Activated B cell treated with CpG ODN at 0.5 μM for 24 hours (primary cell): ENCODE results near the gene BBOX1. TPM values are rescaled to one million over a fixed set of nuclear protein-coding genes. Genes with fewer than 3 reads are reported as not detected.

Source experiments
- ATAC-seq: fragments of 200-7000 bp; cut with Tn5 transposase; one replicate; pipeline ENCODE4 v1.10.0; 2021; ENCODE audit warnings: low read depth, mild to moderate bottlenecking, moderate library complexity
- CTCF ChIA-PET: fragments of 350-600 bp; sonication (Branson Sonifier 250); formaldehyde crosslinking; loops from one replicate; lab custom pipeline; 2021; ENCODE audit warnings: antibody characterized with exemption; lab: Charles Lee
- POLR2A ChIA-PET: fragments of 350-600 bp; sonication (Branson Sonifier 250); formaldehyde crosslinking; loops from one replicate; lab custom pipeline; 2021; ENCODE audit warnings: antibody characterized with exemption; lab: Charles Lee
- DNase-seq: peaks from one replicate; pipeline ENCODE4 v3.0.0; 2022
- H3K27ac Mint-ChIP-seq: one replicate; pipeline ENCODE4 v1.8.0; 2020; ENCODE audit warnings: mixed read lengths
- H3K27me3 Mint-ChIP-seq: one replicate; pipeline ENCODE4 v1.8.0; 2021; ENCODE audit warnings: mixed read lengths
- H3K36me3 Mint-ChIP-seq: one replicate; pipeline ENCODE4 v1.8.0; 2021; ENCODE audit warnings: low read depth, mixed read lengths
- H3K4me1 Mint-ChIP-seq: one replicate; pipeline ENCODE4 v1.8.0; 2021; ENCODE audit warnings: mixed read lengths
- H3K4me3 Mint-ChIP-seq: one replicate; pipeline ENCODE4 v1.8.0; 2020; ENCODE audit warnings: mild to moderate bottlenecking, mixed read lengths
- H3K9me3 Mint-ChIP-seq: one replicate; pipeline ENCODE4 v1.8.0; 2020; ENCODE audit warnings: mixed read lengths
- intact Hi-C: fragments of 100-400 bp; cut with micrococcal nuclease; formaldehyde crosslinking; loops from one replicate; pipeline ENCODE4 v1.15.1; 2024
- total RNA-seq: library from RNA; stranded (reverse); gene quantifications from 2 replicates; pipeline ENCODE4 v1.2.3, GENCODE V29; 2022
- TF ChIP-seq, protein P1 (sequence below): fragments of 200-600 bp; IDR thresholded peaks from one replicate; pipeline ENCODE4 v1.8.0; 2022; ENCODE audit warnings: antibody characterized with exemption, mild to moderate bottlenecking

The BBOX1 gene
- total RNA-seq, 1 donor from 2014 or later, result not detected

DNA sequence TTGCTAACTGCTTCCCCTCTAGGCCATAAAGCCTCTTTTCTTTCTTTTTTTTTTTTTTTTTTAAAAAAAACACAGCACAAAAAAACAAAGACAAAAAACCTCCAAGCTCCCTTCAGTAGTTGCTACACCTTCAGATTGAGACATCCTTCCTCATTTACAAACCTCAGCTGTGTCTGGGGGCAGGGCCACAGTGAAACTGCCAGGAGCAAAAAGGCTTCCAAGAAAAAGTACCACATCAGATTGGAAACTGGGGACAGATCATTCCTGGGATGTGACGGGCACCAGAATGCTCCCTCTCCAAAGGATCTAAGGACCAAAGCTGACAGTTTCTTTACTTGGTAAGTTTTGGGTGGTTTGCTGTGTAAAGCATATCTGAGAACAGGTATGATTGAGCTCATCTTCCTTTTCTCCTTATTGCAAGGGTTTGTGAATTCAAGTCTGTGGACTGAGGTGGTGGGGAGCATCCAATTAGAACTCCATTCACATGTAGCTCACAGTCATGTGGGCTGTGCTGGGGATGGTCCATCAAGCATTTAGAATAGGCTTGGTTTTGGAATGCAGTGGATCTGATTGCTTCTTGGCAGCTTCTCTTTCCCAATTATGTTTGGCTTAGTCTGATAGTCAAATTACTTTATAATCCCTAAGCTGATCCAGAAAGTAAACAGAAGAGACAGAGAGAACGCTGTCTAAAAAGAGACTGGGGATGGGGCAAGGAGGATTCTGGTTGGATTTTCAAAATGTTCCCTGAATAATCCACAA, 705 bp downstream of the BBOX1 start:
- Mint-ChIP-seq H3K4me3 (no peak overlapping the region), H3K9me3 (peaks cover 15% of the 10 kb centered on the region), H3K4me1 (no peaks in the 10 kb centered on the region), H3K27ac (no peak overlapping the region), H3K36me3 (no peaks in the 10 kb centered on the region), H3K27me3 (no peaks in the 10 kb centered on the region)
- ATAC-seq, result no peak
- intact Hi-C loops, result no loop called here
- DNase-seq, result no peak
- TF ChIP-seq, protein P1, sequence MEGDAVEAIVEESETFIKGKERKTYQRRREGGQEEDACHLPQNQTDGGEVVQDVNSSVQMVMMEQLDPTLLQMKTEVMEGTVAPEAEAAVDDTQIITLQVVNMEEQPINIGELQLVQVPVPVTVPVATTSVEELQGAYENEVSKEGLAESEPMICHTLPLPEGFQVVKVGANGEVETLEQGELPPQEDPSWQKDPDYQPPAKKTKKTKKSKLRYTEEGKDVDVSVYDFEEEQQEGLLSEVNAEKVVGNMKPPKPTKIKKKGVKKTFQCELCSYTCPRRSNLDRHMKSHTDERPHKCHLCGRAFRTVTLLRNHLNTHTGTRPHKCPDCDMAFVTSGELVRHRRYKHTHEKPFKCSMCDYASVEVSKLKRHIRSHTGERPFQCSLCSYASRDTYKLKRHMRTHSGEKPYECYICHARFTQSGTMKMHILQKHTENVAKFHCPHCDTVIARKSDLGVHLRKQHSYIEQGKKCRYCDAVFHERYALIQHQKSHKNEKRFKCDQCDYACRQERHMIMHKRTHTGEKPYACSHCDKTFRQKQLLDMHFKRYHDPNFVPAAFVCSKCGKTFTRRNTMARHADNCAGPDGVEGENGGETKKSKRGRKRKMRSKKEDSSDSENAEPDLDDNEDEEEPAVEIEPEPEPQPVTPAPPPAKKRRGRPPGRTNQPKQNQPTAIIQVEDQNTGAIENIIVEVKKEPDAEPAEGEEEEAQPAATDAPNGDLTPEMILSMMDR, result no peak
- POLR2A ChIA-PET, result no interaction called here
- CTCF ChIA-PET, result no interaction called here

DNA sequence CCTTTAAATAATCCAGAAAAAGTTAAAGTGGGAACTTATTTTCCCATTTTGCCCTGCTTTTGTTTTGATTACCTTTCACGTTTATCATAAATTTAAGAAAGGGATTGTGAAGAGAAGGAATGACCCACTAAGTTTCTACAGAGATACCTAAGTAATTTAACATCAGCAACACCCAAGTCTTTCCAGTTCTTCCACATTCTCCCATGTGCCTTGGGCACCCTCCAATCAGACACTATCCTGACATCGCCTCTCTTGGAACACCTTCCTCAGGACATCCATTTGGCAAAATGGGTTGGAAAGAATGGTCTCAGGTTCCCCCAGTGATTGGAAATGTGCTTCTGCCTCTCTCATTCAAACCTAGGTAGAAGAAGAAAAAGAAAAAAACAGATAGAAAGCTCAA, 6.3 kb downstream of the BBOX1 start:
- no peaks in the 10 kb centered on the region for H3K27me3 Mint-ChIP-seq
- intact Hi-C loops, result no loop called here
- H3K27ac Mint-ChIP-seq, result no peak overlapping the region
- POLR2A ChIA-PET, result no interaction called here
- no peaks in the 10 kb centered on the region for H3K36me3 Mint-ChIP-seq
- CTCF ChIA-PET, result no interaction called here
- no peak for ATAC-seq
- H3K4me1 Mint-ChIP-seq, result no peaks in the 10 kb centered on the region
- H3K4me3 Mint-ChIP-seq, result no peak overlapping the region
- DNase-seq, result no peak
- peaks cover 13% of the 10 kb centered on the region for H3K9me3 Mint-ChIP-seq
- TF ChIP-seq, protein P1, result no peak

DNA sequence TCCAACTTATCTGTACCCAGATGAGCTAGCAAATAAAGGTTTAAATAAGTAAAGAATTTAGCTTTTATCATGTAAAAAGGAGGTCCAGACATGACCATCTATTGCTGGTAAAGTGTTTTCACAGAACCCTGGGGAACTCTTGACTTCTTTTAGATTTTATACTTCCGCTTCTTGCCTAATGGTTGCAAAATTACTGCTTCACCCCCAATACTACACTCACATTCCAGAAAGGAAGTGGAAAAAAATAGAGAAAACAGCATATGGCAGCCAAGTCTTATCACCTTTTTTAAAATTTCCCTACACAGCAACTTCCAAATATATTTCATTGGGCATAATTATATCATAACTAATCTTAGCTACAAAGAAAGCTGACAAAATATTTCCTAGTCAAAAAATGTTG, 12.1 kb downstream of the BBOX1 start:
- no peak overlapping the region for H3K27ac Mint-ChIP-seq
- DNase-seq, result no peak
- no peaks in the 10 kb centered on the region for H3K36me3 Mint-ChIP-seq
- H3K4me3 Mint-ChIP-seq, result no peak overlapping the region
- TF ChIP-seq, protein P1, result no peak
- H3K4me1 Mint-ChIP-seq, result no peaks in the 10 kb centered on the region
- ChIA-PET CTCF (no interaction called here), POLR2A (no interaction called here)
- H3K27me3 Mint-ChIP-seq, result no peaks in the 10 kb centered on the region
- no peak for ATAC-seq
- intact Hi-C loops, result no loop called here
- peaks cover 6% of the 10 kb centered on the region for H3K9me3 Mint-ChIP-seq

DNA sequence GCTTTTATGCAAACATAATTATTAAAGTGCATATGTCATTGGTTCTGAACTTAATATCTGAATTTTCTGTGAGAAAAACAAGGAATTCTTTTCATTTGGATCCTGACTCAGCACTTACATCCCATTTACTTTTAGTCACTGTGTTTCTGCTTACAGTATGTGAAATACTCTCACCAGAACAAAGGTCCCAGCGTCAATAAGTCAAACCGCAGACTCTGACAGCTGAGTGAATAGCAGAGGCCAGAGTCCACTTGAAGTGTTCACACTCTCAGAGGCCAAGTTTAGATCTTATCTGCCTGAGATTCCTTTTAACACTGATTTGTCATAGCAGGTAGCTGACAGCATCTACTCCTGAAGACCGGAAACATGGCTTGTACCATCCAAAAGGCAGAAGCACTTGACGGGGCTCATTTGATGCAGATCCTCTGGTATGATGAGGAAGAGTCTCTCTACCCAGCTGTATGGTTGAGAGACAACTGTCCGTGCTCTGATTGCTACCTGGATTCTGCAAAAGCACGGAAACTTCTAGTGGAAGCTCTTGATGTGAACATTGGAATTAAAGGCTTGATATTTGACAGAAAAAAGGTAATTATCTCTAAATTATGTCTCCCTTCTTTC, 14.6 kb downstream of the BBOX1 start:
- Mint-ChIP-seq H3K4me3 (no peak overlapping the region), H3K27ac (no peak overlapping the region), H3K4me1 (no peaks in the 10 kb centered on the region), H3K27me3 (no peaks in the 10 kb centered on the region), H3K36me3 (no peaks in the 10 kb centered on the region), H3K9me3 (peaks cover 4% of the 10 kb centered on the region)
- DNase-seq, result no peak
- POLR2A ChIA-PET, result no interaction called here
- CTCF ChIA-PET, result no interaction called here
- no peak for ATAC-seq
- TF ChIP-seq, protein P1, result no peak
- intact Hi-C loops, result no loop called here

DNA sequence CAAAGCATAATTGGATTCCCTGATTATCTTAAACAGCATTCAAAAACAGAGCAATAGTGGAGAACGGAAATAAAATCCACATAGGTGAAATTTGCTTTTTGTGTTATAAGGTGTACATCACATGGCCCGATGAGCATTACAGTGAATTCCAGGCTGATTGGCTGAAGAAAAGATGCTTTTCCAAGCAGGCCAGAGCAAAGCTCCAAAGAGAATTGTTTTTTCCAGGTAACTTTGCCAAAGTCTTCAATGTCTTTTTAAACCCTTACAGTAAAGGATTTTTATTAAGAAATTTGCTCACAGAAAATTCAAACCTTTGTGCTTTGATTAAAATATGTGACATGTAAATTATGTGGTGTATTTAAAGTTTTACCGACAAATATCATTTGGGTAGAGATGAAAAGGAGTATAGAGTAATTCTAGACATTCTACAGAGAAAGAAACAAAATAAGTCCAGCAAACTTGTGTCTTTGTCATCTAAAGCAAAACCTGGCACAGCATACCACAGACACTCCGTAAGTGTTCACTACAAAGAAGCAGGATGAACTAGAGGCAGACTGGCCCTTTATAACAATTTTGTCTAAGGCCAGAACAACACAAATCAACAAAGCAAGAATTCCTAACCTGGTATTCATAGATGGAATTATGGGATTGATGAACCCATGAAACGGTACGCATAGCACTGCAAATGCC, 16.6 kb downstream of the BBOX1 start:
- Mint-ChIP-seq H3K27me3 (no peaks in the 10 kb centered on the region), H3K36me3 (no peaks in the 10 kb centered on the region), H3K9me3 (peaks cover 4% of the 10 kb centered on the region), H3K27ac (no peak overlapping the region), H3K4me1 (no peaks in the 10 kb centered on the region), H3K4me3 (no peak overlapping the region)
- DNase-seq, result no peak
- no peak for ATAC-seq
- POLR2A ChIA-PET, result no interaction called here
- CTCF ChIA-PET, result no interaction called here
- TF ChIP-seq, protein P1, result no peak
- intact Hi-C loops, result no loop called here
